H9 (cell line): Measurements from ENCODE around the gene C19orf73. TPM values are rescaled to one million over a fixed set of nuclear protein-coding genes. Genes with fewer than 3 reads are reported as not detected.

Source experiments
- DNase-seq: peaks from one replicate; pipeline ENCODE4 v3.0.0-alpha.2; 2017
- H2AFZ ChIP-seq: one replicate; pipeline ENCODE4 v1.6.1; 2013; ENCODE audit warnings: mild to moderate bottlenecking, low read length, control low read depth, moderate library complexity
- H2AK5ac ChIP-seq: 2 replicates; pipeline ENCODE4 v1.6.1; 2013; ENCODE audit warnings: low read length, control low read depth, mixed read lengths; ENCODE audit not compliant: insufficient read length
- H2BK120ac ChIP-seq: one replicate; pipeline ENCODE4 v1.6.1; 2013; ENCODE audit warnings: low read depth, mild to moderate bottlenecking, low read length, control low read depth, inconsistent platforms; ENCODE audit not compliant: poor library complexity, severe bottlenecking
- H2BK12ac ChIP-seq: 2 replicates; pipeline ENCODE4 v1.6.1; 2013; ENCODE audit warnings: low read length, control low read depth, mixed read lengths, low read depth; ENCODE audit not compliant: insufficient read length
- H2BK15ac ChIP-seq: 2 replicates; pipeline ENCODE4 v1.6.1; 2013; ENCODE audit warnings: low read depth, low read length, control low read depth
- H2BK20ac ChIP-seq: one replicate; pipeline ENCODE4 v1.6.1; 2013; ENCODE audit warnings: low read depth, mild to moderate bottlenecking, low read length, control low read depth, inconsistent platforms; ENCODE audit not compliant: poor library complexity, severe bottlenecking
- H2BK5ac ChIP-seq: 2 replicates; pipeline ENCODE4 v1.6.1; 2013; ENCODE audit warnings: low read length, control low read depth, mixed read lengths; ENCODE audit not compliant: insufficient read length
- H3K14ac ChIP-seq: 2 replicates; pipeline ENCODE4 v1.6.1; 2013; ENCODE audit warnings: low read length, control low read depth; ENCODE audit not compliant: insufficient read depth
- H3K18ac ChIP-seq: 2 replicates; pipeline ENCODE4 v1.6.1; 2013; ENCODE audit warnings: low read depth, mild to moderate bottlenecking, mixed read lengths, low read length, control low read depth; ENCODE audit not compliant: insufficient read length
- H3K23ac ChIP-seq: 2 replicates; pipeline ENCODE4 v1.6.1; 2013; ENCODE audit warnings: low read length, control low read depth, mixed read lengths, low read depth; ENCODE audit not compliant: insufficient read length
- H3K23me2 ChIP-seq: 2 replicates; pipeline ENCODE4 v1.6.1; 2013; ENCODE audit warnings: low read depth, mild to moderate bottlenecking, mixed read lengths, low read length, control low read depth; ENCODE audit not compliant: insufficient read length, poor library complexity, severe bottlenecking
- H3K27ac ChIP-seq: 2 replicates; pipeline ENCODE4 v1.5.1; 2013; ENCODE audit warnings: low read length, control low read depth, mixed read lengths, low read depth; ENCODE audit not compliant: insufficient read length
- H3K27me3 ChIP-seq: 2 replicates; pipeline ENCODE4 v1.6.1; 2013; ENCODE audit warnings: low read length, control low read depth, inconsistent platforms; ENCODE audit not compliant: insufficient read depth
- H3K4ac ChIP-seq: 2 replicates; pipeline ENCODE4 v1.6.1; 2013; ENCODE audit warnings: low read depth, mild to moderate bottlenecking, control low read depth, inconsistent platforms, low read length, moderate library complexity
- H3K4me1 ChIP-seq: 2 replicates; pipeline ENCODE4 v1.6.1; 2013; ENCODE audit warnings: low read length, control low read depth, inconsistent platforms; ENCODE audit not compliant: insufficient read depth
- H3K4me2 ChIP-seq: 2 replicates; pipeline ENCODE4 v1.6.1; 2013; ENCODE audit warnings: low read length, control low read depth, mixed read lengths; ENCODE audit not compliant: insufficient read length, insufficient read depth
- H3K56ac ChIP-seq: 2 replicates; pipeline ENCODE4 v1.6.1; 2013; ENCODE audit warnings: low read depth, mild to moderate bottlenecking, mixed read lengths, low read length, control low read depth; ENCODE audit not compliant: insufficient read length
- H3K79me1 ChIP-seq: 2 replicates; pipeline ENCODE4 v1.6.1; 2013; ENCODE audit warnings: low read depth, mild to moderate bottlenecking, moderate library complexity, low read length, control low read depth, inconsistent platforms; ENCODE audit not compliant: insufficient read depth, poor library complexity, severe bottlenecking
- H3K79me2 ChIP-seq: 2 replicates; pipeline ENCODE4 v1.6.1; 2013; ENCODE audit warnings: low read length, control low read depth, inconsistent platforms; ENCODE audit not compliant: insufficient read depth
- H3K9ac ChIP-seq: 2 replicates; pipeline ENCODE4 v1.6.1; 2013; ENCODE audit warnings: low read length, control low read depth, mixed read lengths; ENCODE audit not compliant: insufficient read length; ENCODE audit errors: extremely low read depth
- H3K9me3 ChIP-seq: one replicate; pipeline ENCODE4 v1.6.1; 2013; ENCODE audit warnings: low read depth, low read length, inconsistent platforms; ENCODE audit not compliant: control insufficient read depth
- H3T11ph ChIP-seq: one replicate; pipeline ENCODE4 v1.6.1; 2013; ENCODE audit warnings: mild to moderate bottlenecking, low read length, control low read depth, inconsistent platforms
- H4K20me1 ChIP-seq: one replicate; pipeline ENCODE4 v1.6.1; 2013; ENCODE audit not compliant: control insufficient read depth, insufficient read length, insufficient read depth
- H4K5ac ChIP-seq: 2 replicates; pipeline ENCODE4 v1.6.1; 2013; ENCODE audit warnings: low read depth, mild to moderate bottlenecking, mixed read lengths, low read length, control low read depth; ENCODE audit not compliant: insufficient read length
- H4K8ac ChIP-seq: replicated peaks from 2 replicates; pipeline ENCODE4 v1.6.1; 2013; ENCODE audit warnings: low read length, control low read depth, mixed read lengths, low read depth; ENCODE audit not compliant: insufficient read length
- H4K91ac ChIP-seq: 2 replicates; pipeline ENCODE4 v1.6.1; 2013; ENCODE audit warnings: low read depth, mild to moderate bottlenecking, moderate library complexity, mixed read lengths, low read length, control low read depth; ENCODE audit not compliant: insufficient read length
- H3K27ac Mint-ChIP-seq, 3 experiments: 2 replicates in 2 of 3; 3 replicates in 1 of 3; pipeline ENCODE4 v1.8.0; 2020 to 2021; ENCODE audit warnings: mixed read lengths in 3 of 3, mild to moderate bottlenecking in 1 of 3, moderate library complexity in 1 of 3
- H3K27me3 Mint-ChIP-seq: 2 replicates; pipeline ENCODE4 v1.8.0; 2021; ENCODE audit warnings: low read depth, mild to moderate bottlenecking, moderate library complexity, mixed read lengths
- H3K36me3 Mint-ChIP-seq, 3 experiments: 2 replicates in 2 of 3; 3 replicates in 1 of 3; pipeline ENCODE4 v1.8.0; 2020 to 2021; ENCODE audit warnings: low read depth in 3 of 3, mixed read lengths in 3 of 3; ENCODE audit not compliant: insufficient read depth in 1 of 3
- H3K4me1 Mint-ChIP-seq, 2 experiments: 2 replicates each; pipeline ENCODE4 v1.8.0; 2020; ENCODE audit warnings: mixed read lengths in 2 of 2
- H3K4me3 Mint-ChIP-seq, 2 experiments: 2 replicates in 1 of 2; 3 replicates in 1 of 2; pipeline ENCODE4 v1.8.0; 2020 to 2021; ENCODE audit warnings: mild to moderate bottlenecking in 2 of 2, mixed read lengths in 2 of 2, moderate library complexity in 1 of 2
- H3K9me3 Mint-ChIP-seq, 2 experiments: 2 replicates in 1 of 2; 3 replicates in 1 of 2; pipeline ENCODE4 v1.8.0; 2020; ENCODE audit warnings: mild to moderate bottlenecking in 2 of 2, mixed read lengths in 2 of 2, moderate library complexity in 1 of 2
- CTCF ChIP-seq: fragments of 200-600 bp; sonication (generic); conservative IDR thresholded peaks from 3 replicates; pipeline ENCODE4 v1.8.0; 2021; ENCODE audit warnings: antibody characterized with exemption, mild to moderate bottlenecking
- WGBS: extraction: QIAGEN DNeasy Blood & Tissue Kit; methylation state at CpG from one replicate; pipeline ENCODE4 v1.1.7; 2013; ENCODE audit warnings: missing lambda C conversion rate, low lambda C conversion rate, mixed read lengths; ENCODE audit not compliant: insufficient read length; ENCODE audit errors: extremely low coverage; 5-methylcytosine and 5-hydroxymethylcytosine counted together
- total RNA-seq: library from RNA; stranded (reverse); gene quantifications from 2 replicates; pipeline ENCODE4 v1.2.1, GENCODE V29; 2021

C19orf73 gene
- total RNA-seq, 1 experiment from 2014 or later, result 1.1 TPM

- H2AK5ac ChIP-seq, result no peak overlapping the region
Observed at GRCh38 chr19:49109569-49110233, 9.2 kb downstream of the C19orf73 start.

More at GRCh38 chr19:49109569-49110233, 9.2 kb downstream of the C19orf73 start:
- H2BK12ac ChIP-seq, result no peak overlapping the region
- peaks cover 0 to 2% of the 10 kb centered on the region in 2 experiments; a peak in 2 of 5 replicates for H3K9me3 Mint-ChIP-seq
- peaks cover 30 to 46% (median 45%) of the 10 kb centered on the region in 3 experiments for H3K36me3 Mint-ChIP-seq
- no peak overlapping the region for H4K91ac ChIP-seq
- no peak overlapping the region for H2AFZ ChIP-seq
- H3K4me2 ChIP-seq, result no peak overlapping the region
- no peak overlapping the region for H2BK5ac ChIP-seq
- no peak for DNase-seq
- H3K56ac ChIP-seq, result no peak overlapping the region
- H3K4me3 Mint-ChIP-seq, result no peak overlapping the region
- no peaks in the 10 kb centered on the region for H3K27me3 ChIP-seq
- no peak for TF ChIP-seq CTCF
- no peak overlapping the region for H4K8ac ChIP-seq
- H3T11ph ChIP-seq, result no peak overlapping the region
- no peak overlapping the region for H3K4ac ChIP-seq
- H3K4me1 ChIP-seq, result no peaks in the 10 kb centered on the region
- H3K14ac ChIP-seq, result no peak overlapping the region; the same call in 1 of the 2 replicates
- no peak overlapping the region for H2BK120ac ChIP-seq
- H4K20me1 ChIP-seq, result no peaks in the 10 kb centered on the region
- H2BK20ac ChIP-seq, result no peak overlapping the region
- no peaks in the 10 kb centered on the region for H3K79me2 ChIP-seq
- H3K9ac ChIP-seq, result no peak overlapping the region
- peaks cover 1% of the 10 kb centered on the region for H3K27me3 Mint-ChIP-seq
- H3K79me1 ChIP-seq, result no peaks in the 10 kb centered on the region
- no peaks in the 10 kb centered on the region for H3K23me2 ChIP-seq
- H3K4me1 Mint-ChIP-seq, result peaks cover 14 to 29% of the 10 kb centered on the region in 2 experiments
- H3K9me3 ChIP-seq, result no peaks in the 10 kb centered on the region
- H3K23ac ChIP-seq, result no peak overlapping the region
- H3K27ac Mint-ChIP-seq, result no peak overlapping the region
- no CpG with 5 or more reads among the region's 8 CpGs for WGBS
- H3K18ac ChIP-seq, result no peak overlapping the region
- no peak overlapping the region for H3K27ac ChIP-seq
- no peak overlapping the region for H2BK15ac ChIP-seq
- no peak overlapping the region for H4K5ac ChIP-seq
